ENCODE measurements around the gene DSE.
A peak's percentile ranks its signal among the peaks of the same experiment; 100 is the strongest.
"Not testable (repeated sequence)": the region's sequence is repeated elsewhere in the genome, so short reads cannot be mapped to it uniquely, and the experiment has no call there.

Gene DSE

DNA sequence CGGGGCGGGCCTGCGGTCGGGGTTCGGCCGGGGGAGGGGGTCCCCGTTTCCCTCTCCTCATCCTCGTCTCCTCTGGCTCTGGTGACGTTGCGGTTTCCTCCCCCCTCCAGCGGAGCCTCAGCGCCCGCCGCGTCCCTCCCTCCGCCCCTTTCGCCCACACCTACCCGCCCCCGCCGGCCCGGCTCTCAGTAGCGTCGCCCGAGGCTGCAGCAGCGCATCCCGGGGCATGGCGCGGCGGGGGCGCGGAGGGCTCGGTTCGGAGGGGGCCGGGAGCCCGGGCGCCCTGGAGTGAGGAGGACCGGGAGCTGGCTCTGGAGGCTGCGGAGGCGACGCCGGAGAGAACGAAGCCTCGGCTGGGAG lies at the start of gene DSE:
Gene DSE, plus strand, starts transcription at position 188 of the 360 bp plus-strand sequence. CDS start 28,304 bp downstream, outside the sequence.
- Histone ChIP-seq H3K36me3 (ENCODE audit: control insufficient read depth in 2 of 2, insufficient read depth in 2 of 2, low read length in 2 of 2) (no peaks in the 10 kb centered on the region), H3K27me3 (ENCODE audit: control insufficient read depth in 1 of 2, insufficient read depth in 2 of 2, low read length in 2 of 2) (no peaks in the 10 kb centered on the region), H3K27ac (ENCODE audit: low read length) (peak within 1 kb of the TSS; percentile 89), H3K9me3 (ENCODE audit: control insufficient read depth in 2 of 2, low read length in 2 of 2) (no peaks in the 10 kb centered on the region), H3K4me1 (ENCODE audit: control insufficient read depth, insufficient read depth, low read length) (peaks cover 3% of the 10 kb centered on the region), H3K9ac (ENCODE audit: low read length in 2 of 2) (peak within 1 kb of the TSS; percentile 81 to 83), H3K4me3 (ENCODE audit: low read length in 2 of 2) (peak within 1 kb of the TSS; percentile 58 to 89)

- H3K4me1 ChIP-seq (ENCODE audit: control insufficient read depth, insufficient read depth, low read length); H3K27ac ChIP-seq (ENCODE audit: low read length); H3K27me3 ChIP-seq (ENCODE audit: control insufficient read depth in 1 of 2, insufficient read depth in 2 of 2, low read length in 2 of 2); H3K9ac ChIP-seq (ENCODE audit: low read length in 2 of 2); H3K9me3 ChIP-seq (ENCODE audit: control insufficient read depth in 2 of 2, low read length in 2 of 2); H3K36me3 ChIP-seq (ENCODE audit: control insufficient read depth in 2 of 2, insufficient read depth in 2 of 2, low read length in 2 of 2); H3K4me3 ChIP-seq (ENCODE audit: low read length in 2 of 2): not testable (repeated sequence)
Observed at GRCh38 chr6:116321933-116322332, 48.8 kb upstream of the DSE start.

GRCh38 chr6:116323863-116324262 lies 46.9 kb upstream of the DSE start:
- H3K27ac ChIP-seq (ENCODE audit: low read length), result no peak overlapping the region
- H3K36me3 ChIP-seq (ENCODE audit: control insufficient read depth in 2 of 2, insufficient read depth in 2 of 2, low read length in 2 of 2), result no peaks in the 10 kb centered on the region
- H3K9ac ChIP-seq (ENCODE audit: low read length in 2 of 2), result no peak overlapping the region
- no peaks in the 10 kb centered on the region for H3K4me1 ChIP-seq (ENCODE audit: control insufficient read depth, insufficient read depth, low read length)
- H3K9me3 ChIP-seq (ENCODE audit: control insufficient read depth in 2 of 2, low read length in 2 of 2), result no peaks in the 10 kb centered on the region
- H3K4me3 ChIP-seq (ENCODE audit: low read length in 2 of 2), result no peak overlapping the region
- no peaks in the 10 kb centered on the region for H3K27me3 ChIP-seq (ENCODE audit: control insufficient read depth in 1 of 2, insufficient read depth in 2 of 2, low read length in 2 of 2)

DNA sequence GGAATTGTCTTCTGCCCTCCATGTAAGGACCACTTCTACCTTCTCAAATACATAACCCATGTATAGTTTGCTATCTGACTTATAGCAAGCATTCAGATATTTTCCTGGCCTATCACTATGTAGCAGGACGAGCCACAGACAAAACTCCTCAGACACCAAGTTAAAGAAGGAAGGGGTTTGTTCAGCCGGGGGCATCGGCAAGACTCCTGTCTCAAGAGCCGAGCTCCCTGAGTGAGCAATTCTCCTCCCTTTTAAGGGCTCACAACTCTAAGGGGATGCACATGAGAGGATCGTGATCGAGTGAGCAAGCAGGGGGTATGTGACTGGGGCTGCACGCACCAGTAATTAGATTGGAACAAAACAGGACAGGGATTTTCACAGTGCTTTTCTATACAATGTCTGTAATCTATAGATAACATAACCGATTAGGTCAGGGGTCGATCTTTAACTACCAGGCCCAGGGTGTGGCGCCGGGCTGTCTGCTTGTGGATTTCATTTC lies 45.1 kb upstream of the DSE start:
- not testable (repeated sequence) for H3K27me3 ChIP-seq (ENCODE audit: control insufficient read depth in 1 of 2, insufficient read depth in 2 of 2, low read length in 2 of 2); H3K9me3 ChIP-seq (ENCODE audit: control insufficient read depth in 2 of 2, low read length in 2 of 2); H3K36me3 ChIP-seq (ENCODE audit: control insufficient read depth in 2 of 2, insufficient read depth in 2 of 2, low read length in 2 of 2); H3K4me1 ChIP-seq (ENCODE audit: control insufficient read depth, insufficient read depth, low read length); H3K27ac ChIP-seq (ENCODE audit: low read length); H3K9ac ChIP-seq (ENCODE audit: low read length in 2 of 2); H3K4me3 ChIP-seq (ENCODE audit: low read length in 2 of 2)

DNA sequence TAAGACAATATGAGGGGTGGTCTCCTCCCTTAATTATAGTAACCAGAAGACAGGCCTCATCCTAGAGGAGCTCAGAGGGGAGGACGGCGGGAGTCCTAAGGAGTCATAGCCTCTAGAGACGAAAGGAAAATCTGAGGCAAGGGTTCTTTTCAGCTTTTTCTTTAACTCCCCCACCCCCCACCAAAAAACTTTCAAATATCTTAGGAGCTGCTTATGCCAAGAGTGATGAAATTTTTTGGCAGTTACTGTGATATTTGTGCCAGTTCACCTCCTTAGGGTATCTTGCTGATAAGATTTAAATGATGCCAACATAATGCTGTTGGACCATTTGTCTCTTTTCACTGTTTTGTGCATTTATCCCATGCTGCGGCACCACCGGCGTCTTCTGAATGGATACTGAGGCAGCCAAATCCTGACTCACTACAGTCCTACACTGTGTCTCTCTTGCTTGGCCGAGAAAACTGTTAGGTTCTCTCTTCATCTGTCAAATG lies 44.5 kb upstream of the DSE start:
- no peak overlapping the region for H3K9ac ChIP-seq (ENCODE audit: low read length in 2 of 2)
- no peaks in the 10 kb centered on the region for H3K36me3 ChIP-seq (ENCODE audit: control insufficient read depth in 2 of 2, insufficient read depth in 2 of 2, low read length in 2 of 2)
- no peak overlapping the region for H3K27ac ChIP-seq (ENCODE audit: low read length)
- no peak overlapping the region for H3K4me3 ChIP-seq (ENCODE audit: low read length in 2 of 2)
- no peaks in the 10 kb centered on the region for H3K9me3 ChIP-seq (ENCODE audit: control insufficient read depth in 2 of 2, low read length in 2 of 2)
- H3K27me3 ChIP-seq (ENCODE audit: control insufficient read depth in 1 of 2, insufficient read depth in 2 of 2, low read length in 2 of 2), result no peaks in the 10 kb centered on the region
- no peaks in the 10 kb centered on the region for H3K4me1 ChIP-seq (ENCODE audit: control insufficient read depth, insufficient read depth, low read length)

DNA sequence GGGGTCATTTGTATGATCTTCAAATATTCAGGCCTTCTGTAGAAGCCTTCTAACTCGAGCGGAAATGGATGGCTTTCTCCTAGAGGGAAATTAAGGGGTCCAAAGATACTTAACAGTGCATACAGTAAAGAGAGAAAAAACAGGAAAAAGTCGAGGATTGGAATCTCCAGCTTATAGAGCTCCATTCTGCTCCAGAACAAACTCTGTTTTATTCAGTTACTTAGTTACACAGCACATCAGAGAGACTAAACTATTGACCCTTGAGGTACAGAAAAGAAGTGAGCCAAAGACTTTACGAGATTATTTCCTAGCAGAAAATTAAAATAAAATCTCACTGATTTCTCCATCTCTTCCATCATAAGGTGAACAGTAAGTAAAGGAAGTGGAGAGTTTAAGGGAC lies 43.8 kb upstream of the DSE start:
- H3K27ac ChIP-seq (ENCODE audit: low read length), result no peak overlapping the region

GRCh38 chr6:116327803-116328527 lies 42.8 kb upstream of the DSE start:
- no peaks in the 10 kb centered on the region for H3K36me3 ChIP-seq (ENCODE audit: control insufficient read depth in 2 of 2, insufficient read depth in 2 of 2, low read length in 2 of 2)
- H3K27ac ChIP-seq (ENCODE audit: low read length), result no peak overlapping the region
- H3K27me3 ChIP-seq (ENCODE audit: control insufficient read depth in 1 of 2, insufficient read depth in 2 of 2, low read length in 2 of 2), result no peaks in the 10 kb centered on the region
- H3K9me3 ChIP-seq (ENCODE audit: control insufficient read depth in 2 of 2, low read length in 2 of 2), result no peaks in the 10 kb centered on the region
- no peak overlapping the region for H3K9ac ChIP-seq (ENCODE audit: low read length in 2 of 2)
- H3K4me3 ChIP-seq (ENCODE audit: low read length in 2 of 2), result no peak overlapping the region
- H3K4me1 ChIP-seq (ENCODE audit: control insufficient read depth, insufficient read depth, low read length), result no peaks in the 10 kb centered on the region

More for the DNA sequence above, 43.8 kb upstream of the DSE start:
- Histone ChIP-seq H3K27me3 (ENCODE audit: control insufficient read depth in 1 of 2, insufficient read depth in 2 of 2, low read length in 2 of 2) (no peaks in the 10 kb centered on the region), H3K9me3 (ENCODE audit: control insufficient read depth in 2 of 2, low read length in 2 of 2) (no peaks in the 10 kb centered on the region), H3K4me1 (ENCODE audit: control insufficient read depth, insufficient read depth, low read length) (no peaks in the 10 kb centered on the region), H3K36me3 (ENCODE audit: control insufficient read depth in 2 of 2, insufficient read depth in 2 of 2, low read length in 2 of 2) (no peaks in the 10 kb centered on the region), H3K4me3 (ENCODE audit: low read length in 2 of 2) (no peak overlapping the region), H3K9ac (ENCODE audit: low read length in 2 of 2) (no peak overlapping the region)

GRCh38 chr6:116328528-116328903 lies 42.2 kb upstream of the DSE start:
- Histone ChIP-seq H3K27me3 (ENCODE audit: control insufficient read depth in 1 of 2, insufficient read depth in 2 of 2, low read length in 2 of 2) (no peaks in the 10 kb centered on the region), H3K36me3 (ENCODE audit: control insufficient read depth in 2 of 2, insufficient read depth in 2 of 2, low read length in 2 of 2) (no peaks in the 10 kb centered on the region), H3K27ac (ENCODE audit: low read length) (no peak overlapping the region), H3K4me3 (ENCODE audit: low read length in 2 of 2) (no peak overlapping the region), H3K4me1 (ENCODE audit: control insufficient read depth, insufficient read depth, low read length) (no peaks in the 10 kb centered on the region), H3K9me3 (ENCODE audit: control insufficient read depth in 2 of 2, low read length in 2 of 2) (no peaks in the 10 kb centered on the region), H3K9ac (ENCODE audit: low read length in 2 of 2) (no peak overlapping the region)

- Histone ChIP-seq H3K9me3 (ENCODE audit: control insufficient read depth in 2 of 2, low read length in 2 of 2) (no peaks in the 10 kb centered on the region), H3K9ac (ENCODE audit: low read length in 2 of 2) (no peak overlapping the region), H3K4me1 (ENCODE audit: control insufficient read depth, insufficient read depth, low read length) (no peaks in the 10 kb centered on the region), H3K27ac (ENCODE audit: low read length) (no peak overlapping the region), H3K27me3 (ENCODE audit: control insufficient read depth in 1 of 2, insufficient read depth in 2 of 2, low read length in 2 of 2) (no peaks in the 10 kb centered on the region), H3K36me3 (ENCODE audit: control insufficient read depth in 2 of 2, insufficient read depth in 2 of 2, low read length in 2 of 2) (no peaks in the 10 kb centered on the region), H3K4me3 (ENCODE audit: low read length in 2 of 2) (no peak overlapping the region)
Observed at GRCh38 chr6:116329156-116329555, 41.6 kb upstream of the DSE start.

GRCh38 chr6:116330511-116330910 lies 40.2 kb upstream of the DSE start:
- H3K9ac ChIP-seq (ENCODE audit: low read length in 2 of 2), result no peak overlapping the region
- H3K36me3 ChIP-seq (ENCODE audit: control insufficient read depth in 2 of 2, insufficient read depth in 2 of 2, low read length in 2 of 2), result no peaks in the 10 kb centered on the region
- no peaks in the 10 kb centered on the region for H3K27me3 ChIP-seq (ENCODE audit: control insufficient read depth in 1 of 2, insufficient read depth in 2 of 2, low read length in 2 of 2)
- H3K4me3 ChIP-seq (ENCODE audit: low read length in 2 of 2), result no peak overlapping the region
- H3K9me3 ChIP-seq (ENCODE audit: control insufficient read depth in 2 of 2, low read length in 2 of 2), result no peaks in the 10 kb centered on the region
- no peak overlapping the region for H3K27ac ChIP-seq (ENCODE audit: low read length)
- no peaks in the 10 kb centered on the region for H3K4me1 ChIP-seq (ENCODE audit: control insufficient read depth, insufficient read depth, low read length)

GRCh38 chr6:116332096-116332495 lies 38.7 kb upstream of the DSE start:
- Histone ChIP-seq H3K27me3 (ENCODE audit: control insufficient read depth in 1 of 2, insufficient read depth in 2 of 2, low read length in 2 of 2) (no peaks in the 10 kb centered on the region), H3K4me1 (ENCODE audit: control insufficient read depth, insufficient read depth, low read length) (no peaks in the 10 kb centered on the region), H3K9me3 (ENCODE audit: control insufficient read depth in 2 of 2, low read length in 2 of 2) (no peaks in the 10 kb centered on the region), H3K27ac (ENCODE audit: low read length) (no peak overlapping the region), H3K4me3 (ENCODE audit: low read length in 2 of 2) (no peak overlapping the region), H3K9ac (ENCODE audit: low read length in 2 of 2) (no peak overlapping the region), H3K36me3 (ENCODE audit: control insufficient read depth in 2 of 2, insufficient read depth in 2 of 2, low read length in 2 of 2) (no peaks in the 10 kb centered on the region)

Measured in stomach smooth muscle (tissue), 2 donors.